GM21529 (cell line): ENCODE results near the gene SNX32.
"Not testable (repeated sequence)": the region's sequence is repeated elsewhere in the genome, so short reads cannot be mapped to it uniquely, and the experiment has no call there.

Experiments
- ATAC-seq: cut with Tn5 transposase; IDR thresholded peaks from one replicate; pipeline ENCODE4 v1.9.1; 2021; ENCODE audit not compliant: unreplicated experiment

SNX32 gene

DNA sequence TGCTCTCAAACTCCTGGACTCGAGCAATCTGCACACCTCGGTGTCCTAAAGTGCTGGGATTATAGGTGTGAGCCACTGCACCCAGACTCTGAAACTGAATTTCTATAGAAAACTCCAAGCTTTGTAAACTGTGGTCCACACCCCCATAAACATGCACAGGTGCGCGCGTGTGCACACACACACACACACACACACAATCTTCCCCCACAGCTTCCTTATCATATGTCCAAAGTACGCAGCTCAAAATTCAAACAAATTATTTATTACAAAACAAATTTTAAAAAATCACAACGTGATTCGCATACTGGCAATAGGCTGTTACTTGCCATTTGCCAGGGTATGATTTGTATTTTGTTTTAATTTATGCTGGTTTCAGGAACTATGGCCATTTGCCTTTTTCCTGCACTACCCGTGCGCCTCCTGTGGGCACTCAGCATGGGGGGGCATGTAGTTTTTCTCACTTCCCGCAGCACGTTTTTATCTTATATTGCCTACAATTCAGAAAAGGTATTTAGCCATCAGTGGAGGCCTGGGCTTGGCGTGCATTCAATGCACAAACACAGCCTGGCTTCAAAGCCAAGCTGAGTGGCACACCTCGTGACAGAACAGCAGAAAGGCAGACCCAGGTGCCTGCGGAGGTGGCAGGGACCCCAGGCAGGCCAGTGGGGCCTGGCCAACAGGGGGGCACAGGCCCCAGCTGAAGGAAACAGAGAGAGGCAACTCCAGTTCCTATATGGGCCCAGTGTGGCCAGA, 10.8 kb upstream of the SNX32 start:
- no peak for ATAC-seq

DNA sequence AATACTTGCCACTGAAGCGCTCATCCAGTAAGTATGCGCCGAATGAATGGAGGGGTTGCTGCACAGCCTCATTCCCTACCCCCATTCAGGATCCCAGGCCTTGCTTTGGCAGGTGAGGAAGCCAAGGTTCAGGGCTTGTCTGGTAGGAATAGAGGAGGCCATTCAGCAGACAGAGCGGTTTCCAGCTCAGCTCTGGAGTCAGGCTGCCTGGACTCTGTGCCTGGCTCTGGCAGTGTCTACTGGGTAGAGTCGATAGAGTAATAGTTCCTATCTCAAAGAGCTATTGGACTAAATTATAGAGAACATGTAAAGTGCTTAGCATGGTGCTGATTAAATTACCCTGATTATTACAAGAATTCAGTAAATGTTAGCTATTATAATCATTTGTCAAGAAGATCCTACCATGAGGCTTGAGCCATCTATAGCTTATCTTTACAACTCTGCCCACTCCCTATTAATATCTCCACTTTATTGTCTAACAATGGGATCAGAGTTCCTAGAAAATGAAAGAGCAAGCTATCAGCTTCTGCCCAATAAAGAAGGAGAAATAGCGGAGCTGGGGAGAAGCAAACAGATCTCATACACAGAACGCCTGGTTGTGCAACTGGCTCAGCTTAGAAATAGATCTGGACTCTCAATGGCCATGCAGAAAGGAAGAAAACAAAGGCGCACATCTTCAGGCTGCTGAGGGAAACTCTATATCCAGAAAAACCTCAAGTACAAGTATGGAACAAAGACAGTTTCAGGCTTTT, 6.6 kb upstream of the SNX32 start:
- ATAC-seq, result no peak

DNA sequence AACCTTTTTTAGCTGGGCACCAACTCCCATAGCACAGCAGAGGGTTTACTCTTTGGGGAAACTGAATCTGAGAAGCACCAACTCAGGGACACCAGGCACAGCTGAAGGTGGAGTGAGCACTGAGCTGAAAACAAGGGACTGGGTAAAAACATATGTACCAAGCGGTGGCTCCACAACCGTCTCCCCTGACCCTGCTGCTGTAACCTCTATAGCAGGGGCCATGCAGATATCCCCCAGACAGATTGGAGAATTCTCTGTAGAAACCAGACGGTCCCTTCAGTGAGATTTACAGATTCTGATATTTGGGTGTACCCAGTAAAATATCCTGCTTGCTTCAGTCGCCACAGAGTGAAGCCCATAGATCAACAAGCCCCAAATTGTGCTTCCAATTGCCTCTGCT, 4.3 kb upstream of the SNX32 start:
- ATAC-seq, result no peak

DNA sequence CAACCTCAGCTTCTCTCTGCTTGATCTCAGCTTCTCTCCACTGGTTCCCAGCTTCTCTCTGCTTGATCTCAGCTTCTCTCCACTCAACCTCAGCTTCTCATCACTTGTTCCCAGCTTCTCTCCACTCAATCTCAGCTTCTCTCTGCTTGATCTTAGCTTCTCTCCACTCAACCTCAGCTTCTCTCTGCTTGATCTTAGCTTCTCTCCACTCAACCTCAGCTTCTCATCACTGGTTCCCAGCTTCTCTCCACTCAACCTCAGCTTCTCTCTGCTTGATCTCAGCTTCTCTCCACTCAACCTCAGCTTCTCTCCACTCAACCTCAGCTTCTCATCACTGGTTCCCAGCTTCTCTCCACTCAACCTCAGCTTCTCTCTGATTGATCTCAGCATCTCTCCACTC, 1.5 kb upstream of the SNX32 start:
- not testable (repeated sequence) for ATAC-seq

DNA sequence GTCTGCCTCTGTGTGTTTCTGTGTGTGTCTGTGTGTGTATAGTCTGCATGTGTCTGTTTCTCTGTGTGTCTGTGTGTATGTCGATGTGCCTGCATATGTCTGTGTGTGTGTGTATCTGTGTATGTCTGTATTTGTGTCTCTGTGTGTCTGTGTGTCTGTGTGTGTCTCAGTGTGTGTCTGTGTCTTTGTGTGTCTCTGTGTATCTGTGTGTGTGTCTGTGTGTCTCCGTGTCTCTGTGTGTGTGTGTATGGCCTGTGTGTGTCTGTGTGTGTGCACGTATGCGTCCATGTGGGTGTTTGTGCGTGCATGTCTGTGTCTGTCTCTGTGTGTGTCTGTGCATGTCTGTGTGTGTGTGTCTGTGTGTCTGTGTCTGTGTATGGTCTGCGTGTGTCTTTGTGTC, 439 bp downstream of the SNX32 start:
- no peak for ATAC-seq

DNA sequence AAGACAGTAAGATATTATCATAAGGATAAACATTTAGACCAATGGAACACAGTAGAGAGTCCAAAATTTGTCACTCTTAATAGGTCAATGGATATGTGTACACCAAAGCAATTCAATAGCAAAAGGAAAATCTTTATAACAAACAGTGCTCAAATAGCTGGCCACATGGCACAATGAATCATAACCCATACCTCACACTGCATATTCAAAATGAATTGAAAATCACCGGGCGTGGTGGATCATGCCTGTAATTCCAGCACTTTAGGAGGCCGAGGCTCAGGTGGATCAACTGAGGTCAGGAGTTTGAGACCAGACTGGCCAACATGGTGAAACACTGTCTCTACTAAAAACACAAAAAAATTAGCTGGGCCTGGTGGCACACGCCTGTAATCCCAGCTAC, 8.4 kb downstream of the SNX32 start:
- no peak for ATAC-seq

DNA sequence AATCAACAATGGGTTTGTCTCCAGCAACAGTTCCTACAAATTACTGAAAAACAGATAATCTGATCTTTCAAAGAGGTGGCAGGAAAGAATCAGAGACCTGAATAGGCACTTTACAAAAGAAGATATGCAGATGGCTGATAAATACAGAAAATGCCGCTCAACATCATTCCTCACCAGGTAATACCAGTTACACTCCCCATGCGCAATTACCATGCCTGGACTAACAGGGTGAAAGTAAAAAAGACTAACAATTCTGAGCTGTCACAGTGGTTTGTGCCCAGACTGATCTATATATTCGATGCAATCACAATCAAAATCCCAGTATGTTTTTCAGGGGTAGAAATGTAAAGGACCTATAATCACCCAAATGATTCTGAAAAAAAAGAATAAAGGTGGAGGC, 10.0 kb downstream of the SNX32 start:
- ATAC-seq, result no peak

DNA sequence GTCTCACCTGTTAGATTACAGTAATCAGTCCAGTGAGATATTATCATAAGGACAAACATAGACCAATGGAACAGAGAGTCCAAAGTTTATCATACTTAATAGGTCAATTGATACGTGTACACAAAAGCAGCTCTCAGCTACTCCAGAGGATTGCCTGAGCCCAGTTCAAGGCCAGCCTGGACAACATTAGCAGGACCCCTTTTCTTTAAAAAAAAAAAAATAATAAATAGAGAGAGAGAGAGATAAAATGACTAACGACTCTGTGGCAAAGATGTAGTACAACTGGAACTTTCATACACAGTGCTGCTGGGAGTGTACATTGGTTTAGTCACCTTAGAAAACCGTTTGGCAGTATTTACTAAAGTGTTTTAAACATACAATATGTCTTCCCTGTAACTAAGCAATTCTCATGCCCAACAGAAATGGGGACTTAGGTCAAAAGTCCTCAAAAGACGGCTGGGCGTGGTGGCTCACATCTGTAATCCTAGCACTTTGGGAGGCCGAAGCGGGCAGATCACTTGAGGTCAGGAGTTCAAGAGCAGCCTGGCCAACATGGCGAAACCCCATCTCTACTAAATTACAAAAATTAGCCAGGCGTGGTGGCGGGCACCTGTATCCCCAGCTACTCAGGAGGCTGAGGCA, 10.6 kb downstream of the SNX32 start:
- ATAC-seq, result no peak

DNA sequence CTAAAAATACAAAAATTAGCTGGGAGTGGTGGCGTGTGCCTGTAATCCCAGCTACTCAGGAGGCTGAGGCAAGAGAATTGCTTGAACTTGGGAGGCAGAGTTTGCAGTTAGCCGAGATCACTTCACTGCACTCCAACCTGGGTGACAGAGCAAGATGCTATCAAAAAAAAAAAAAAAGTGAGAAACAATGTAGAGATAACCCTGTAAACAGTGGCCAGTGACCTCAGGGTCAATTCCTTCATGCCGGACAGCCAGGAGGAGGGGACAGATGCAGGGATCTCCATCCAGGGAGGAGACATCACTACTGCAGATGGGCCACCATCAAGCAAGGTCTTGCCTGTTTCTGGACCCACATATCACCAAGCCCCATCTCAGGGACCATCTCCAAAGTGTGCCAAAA, 14.0 kb downstream of the SNX32 start:
- no peak for ATAC-seq

DNA sequence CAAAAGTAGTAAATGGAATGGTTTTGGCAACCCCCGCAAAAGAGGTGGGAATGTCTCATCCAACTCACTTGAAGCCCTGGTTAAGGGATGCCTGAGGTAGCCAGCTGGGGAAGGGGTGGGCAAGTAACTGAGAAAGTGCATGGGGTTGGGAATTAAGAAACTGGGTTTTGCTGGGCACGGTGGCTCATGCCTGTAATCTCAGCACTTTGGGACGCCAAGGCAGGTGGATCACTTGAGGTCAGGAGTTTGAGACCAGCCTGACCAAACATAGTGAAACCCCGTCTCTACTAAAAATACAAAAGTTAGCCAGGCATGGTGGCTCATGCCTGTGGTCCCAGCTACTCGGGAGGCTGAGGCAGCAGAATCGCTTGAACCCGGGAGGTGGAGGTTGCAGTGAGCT, 14.9 kb downstream of the SNX32 start:
- ATAC-seq, result not testable (repeated sequence)

DNA sequence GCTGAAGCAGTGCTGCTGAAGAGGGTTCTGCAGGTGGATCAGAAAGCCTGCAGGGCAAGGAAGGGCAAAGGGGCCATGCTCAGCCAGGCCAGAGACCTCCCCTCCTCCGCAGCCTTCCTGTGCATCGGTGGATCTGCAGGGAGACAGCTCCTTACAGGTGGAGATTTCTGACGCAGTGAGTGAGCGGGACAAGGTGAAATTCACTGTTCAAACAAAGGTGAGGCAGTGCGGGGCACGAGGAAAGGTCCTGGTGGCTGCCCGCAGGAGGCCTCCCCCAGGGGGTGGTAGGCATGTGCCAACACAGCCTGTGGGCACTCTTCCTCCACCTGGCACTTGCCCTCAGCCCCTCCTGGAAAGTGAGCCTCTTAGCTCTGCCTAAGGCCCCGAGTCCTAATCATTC, 15.6 kb downstream of the SNX32 start:
- ATAC-seq, result no peak

DNA sequence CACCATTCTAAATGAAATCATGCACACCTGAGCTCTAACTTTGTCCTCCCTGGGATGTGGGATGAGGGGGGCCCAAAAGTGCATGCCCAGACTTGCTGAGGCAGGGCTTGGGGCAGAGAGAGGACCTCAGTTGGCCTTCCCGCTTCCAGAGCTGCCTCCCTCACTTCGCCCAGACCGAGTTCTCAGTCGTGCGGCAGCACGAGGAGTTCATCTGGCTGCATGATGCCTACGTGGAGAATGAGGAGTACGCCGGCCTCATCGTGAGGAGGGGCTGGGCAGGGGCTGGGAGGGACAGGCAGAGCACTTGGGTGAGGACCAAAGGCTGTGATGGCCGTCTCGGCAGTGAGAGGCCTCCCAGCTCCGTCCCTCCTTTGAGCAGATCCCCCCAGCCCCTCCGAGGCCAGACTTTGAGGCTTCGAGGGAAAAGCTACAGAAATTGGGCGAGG, 16.0 kb downstream of the SNX32 start:
- ATAC-seq, result no peak

DNA sequence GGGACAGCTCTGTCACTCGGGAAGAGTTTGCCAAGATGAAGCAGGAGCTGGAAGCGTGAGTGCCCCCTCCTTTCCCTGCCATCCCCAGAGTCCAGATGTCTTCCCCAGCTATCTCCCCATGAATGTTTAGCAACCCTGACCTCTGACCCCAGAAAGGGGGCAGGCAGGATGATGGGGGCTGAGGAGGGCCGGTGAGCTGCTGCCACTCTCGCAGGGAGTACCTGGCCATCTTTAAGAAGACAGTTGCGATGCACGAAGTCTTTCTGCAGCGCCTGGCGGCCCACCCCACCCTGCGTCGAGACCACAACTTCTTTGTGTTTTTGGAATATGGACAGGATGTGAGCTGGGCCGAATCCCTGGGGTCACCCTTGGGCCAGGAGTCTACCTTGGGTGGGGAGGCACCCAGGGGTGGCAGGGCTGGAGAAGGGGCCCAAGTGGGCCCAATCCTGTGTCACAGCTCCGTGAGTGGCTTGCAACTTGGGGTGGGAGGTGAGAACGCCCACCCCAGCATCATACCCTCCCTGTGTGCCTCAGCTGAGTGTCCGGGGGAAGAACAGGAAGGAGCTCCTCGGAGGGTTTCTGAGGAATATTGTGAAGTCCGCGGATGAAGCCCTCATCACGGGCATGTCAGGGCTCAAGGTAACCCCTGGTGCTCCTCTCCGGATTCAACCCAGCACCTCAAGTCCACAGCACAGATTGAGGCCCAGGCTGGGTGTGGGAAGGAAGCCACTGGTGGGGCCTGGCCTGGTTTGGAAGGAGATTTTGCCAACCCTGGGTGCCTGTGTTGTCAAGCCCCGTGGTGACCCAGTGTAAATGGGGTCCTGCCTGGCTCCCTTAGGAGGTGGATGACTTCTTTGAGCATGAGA, 16.7 kb downstream of the SNX32 start:
- ATAC-seq, result no peak

DNA sequence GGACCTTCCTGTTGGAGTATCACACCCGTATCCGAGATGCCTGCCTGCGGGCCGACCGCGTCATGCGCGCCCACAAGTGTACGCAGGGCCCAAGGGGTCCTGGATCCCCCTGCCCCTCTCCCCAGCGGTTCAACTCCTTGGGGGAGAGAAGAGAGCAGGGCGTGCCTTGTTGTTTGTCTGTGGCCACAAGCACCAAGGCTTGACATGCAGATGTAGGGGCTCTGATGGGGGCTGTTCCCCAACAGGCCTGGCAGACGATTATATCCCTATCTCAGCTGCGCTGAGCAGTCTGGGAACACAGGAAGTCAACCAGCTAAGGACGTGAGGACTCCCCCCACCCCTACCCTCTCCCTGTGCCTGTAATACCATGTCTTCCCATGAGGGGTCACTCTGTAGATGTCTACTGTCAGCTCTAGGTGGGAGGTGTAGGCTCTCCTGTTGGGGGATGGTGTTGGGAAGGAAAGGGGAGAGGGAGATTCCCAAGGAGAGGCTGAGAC, 17.4 kb downstream of the SNX32 start:
- no peak for ATAC-seq

DNA sequence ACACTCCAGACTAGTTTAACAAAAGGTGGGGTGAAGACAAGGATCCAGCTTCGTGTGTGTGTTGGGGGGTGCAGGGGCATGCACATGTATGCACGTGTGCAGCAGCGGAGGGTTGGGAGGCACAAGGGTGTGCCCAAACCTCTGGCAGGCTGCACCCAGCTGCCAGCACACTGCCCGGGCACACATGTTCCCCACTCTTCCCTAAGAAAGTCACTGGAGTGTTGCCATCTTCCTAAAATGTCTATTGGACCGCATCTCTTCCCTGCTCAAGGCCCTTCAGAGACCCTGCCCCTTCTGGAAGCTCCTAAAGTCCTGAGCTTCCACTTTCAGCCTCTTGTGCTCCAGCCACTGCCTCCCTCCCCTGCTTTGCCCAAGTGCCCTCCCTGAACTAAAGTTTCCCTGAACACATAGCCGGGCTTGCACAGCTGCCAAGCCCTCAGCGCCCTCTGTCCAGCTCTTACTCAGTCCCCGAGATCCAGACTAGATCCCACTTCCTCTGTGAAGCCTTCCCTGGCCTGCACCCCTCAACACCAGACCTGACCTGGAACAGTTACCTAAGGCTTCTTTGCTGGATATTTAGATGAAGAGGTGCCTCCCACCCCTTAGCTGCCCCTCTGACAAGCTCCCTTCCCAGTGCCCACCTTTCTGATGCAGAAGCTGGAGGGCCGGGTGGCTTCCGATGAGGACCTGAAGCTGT, 18.2 kb downstream of the SNX32 start:
- ATAC-seq, result no peak

DNA sequence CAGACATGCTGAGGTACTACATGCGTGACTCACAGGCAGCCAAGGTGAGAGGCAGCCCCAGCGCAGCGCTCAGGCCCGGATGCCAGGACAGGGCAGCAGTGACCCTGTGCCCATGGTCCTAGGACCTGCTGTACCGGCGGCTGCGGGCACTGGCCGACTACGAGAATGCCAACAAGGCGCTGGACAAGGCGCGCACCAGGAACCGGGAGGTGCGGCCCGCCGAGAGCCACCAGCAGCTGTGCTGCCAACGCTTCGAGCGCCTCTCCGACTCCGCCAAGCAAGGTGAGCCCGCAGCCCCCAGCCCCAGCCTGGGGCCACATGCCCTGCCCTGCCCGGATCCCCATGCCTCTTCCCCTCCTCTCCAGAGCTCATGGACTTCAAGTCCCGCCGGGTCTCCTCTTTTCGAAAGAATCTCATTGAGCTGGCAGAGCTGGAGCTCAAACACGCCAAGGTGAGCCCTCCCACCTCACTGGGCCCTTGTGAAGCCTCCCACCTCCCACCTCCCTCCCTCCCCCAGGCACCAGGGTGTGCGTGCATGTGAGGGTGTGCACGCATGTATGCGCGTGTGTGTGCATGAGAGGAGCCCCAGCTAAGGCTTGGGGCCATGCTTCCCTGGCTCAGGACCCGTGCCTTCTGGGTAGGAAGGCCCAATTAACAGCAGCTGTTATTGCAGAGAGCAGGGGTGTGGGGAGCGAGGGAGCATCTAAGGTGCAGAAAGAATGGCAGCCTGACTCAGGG, 18.9 kb downstream of the SNX32 start:
- ATAC-seq, result no peak

DNA sequence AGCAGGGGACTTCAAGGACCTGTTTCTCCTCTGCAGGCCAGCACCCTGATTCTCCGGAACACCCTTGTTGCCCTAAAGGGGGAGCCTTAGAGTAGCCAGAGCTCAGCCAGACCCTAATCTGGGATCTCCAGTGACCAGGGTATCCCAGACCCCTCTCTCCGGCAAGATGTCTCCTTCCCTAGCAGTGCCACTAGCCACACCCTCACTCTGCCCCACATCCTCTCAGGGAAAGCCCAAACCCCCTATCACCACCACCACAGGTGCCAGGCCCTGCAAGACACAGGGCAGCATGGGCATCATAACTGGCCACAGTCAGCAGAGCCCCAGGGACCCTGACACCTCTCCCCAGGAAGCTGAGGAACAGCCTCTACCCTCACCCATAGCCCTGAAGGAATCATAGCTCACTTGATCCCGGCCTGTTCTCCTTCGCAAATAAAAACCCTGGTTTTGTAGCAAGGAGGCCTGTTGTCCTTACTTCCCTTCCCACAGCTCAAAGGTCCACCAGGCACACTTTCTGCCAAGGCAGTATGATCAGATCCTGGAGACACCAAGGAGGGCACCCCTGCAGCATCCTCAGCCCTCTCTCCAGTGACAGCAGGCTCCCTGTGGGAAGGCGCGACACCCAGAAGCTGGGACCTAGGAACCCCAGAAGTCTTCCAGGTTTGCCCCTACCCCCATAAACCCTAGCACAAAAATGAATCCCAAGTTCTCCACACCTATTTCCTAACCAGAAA, 19.6 kb downstream of the SNX32 start:
- ATAC-seq, result no peak

DNA sequence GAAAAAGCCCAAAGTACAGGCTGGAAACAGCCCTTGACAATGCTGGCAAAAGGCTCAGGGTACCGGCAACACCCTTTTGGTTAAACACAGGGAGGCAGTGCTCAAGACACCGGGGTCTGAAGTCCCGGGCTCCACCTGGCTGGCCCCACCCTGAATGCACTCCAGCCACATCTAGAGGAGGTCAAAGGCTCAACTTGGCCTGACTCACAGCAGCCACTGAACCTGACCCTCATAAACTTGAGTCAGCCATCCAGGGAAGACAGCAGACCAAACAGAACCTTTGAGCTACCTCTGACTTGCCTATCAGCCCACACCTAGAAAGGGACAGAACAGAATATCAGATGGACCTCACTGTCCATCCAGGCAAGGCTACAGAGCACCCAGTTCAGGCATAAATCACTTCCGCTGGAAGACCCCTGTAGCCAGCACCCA, 20.4 kb downstream of the SNX32 start:
- ATAC-seq, result no peak
